Mesothelial cell of epicardium (in vitro differentiated cells): ENCODE measurements around the gene EXOC6. TPM values are rescaled to one million over a fixed set of nuclear protein-coding genes. Genes with fewer than 3 reads are reported as not detected.

Experiments used
- DNase-seq, 2 experiments: peaks; one replicate each; pipeline ENCODE4 v3.0.0; 2021; ENCODE audit warnings: low spot score in 2 of 2; ENCODE audit not compliant: unreplicated experiment in 2 of 2
- H3K27ac Mint-ChIP-seq: 2 replicates; pipeline ENCODE4 v1.8.0; 2021; ENCODE audit warnings: mixed read lengths
- H3K27me3 Mint-ChIP-seq: 2 replicates; pipeline ENCODE4 v1.8.0; 2021; ENCODE audit warnings: low read depth, mixed read lengths
- H3K36me3 Mint-ChIP-seq: 2 replicates; pipeline ENCODE4 v1.8.0; 2021; ENCODE audit warnings: mixed read lengths
- H3K4me1 Mint-ChIP-seq: 2 replicates; pipeline ENCODE4 v1.8.0; 2021; ENCODE audit warnings: mixed read lengths
- H3K4me3 Mint-ChIP-seq: 2 replicates; pipeline ENCODE4 v1.8.0; 2021; ENCODE audit warnings: mild to moderate bottlenecking, moderate library complexity, mixed read lengths
- H3K9me3 Mint-ChIP-seq: 2 replicates; pipeline ENCODE4 v1.8.0; 2021; ENCODE audit warnings: mixed read lengths
- CTCF ChIP-seq: fragments of 200-600 bp; sonication (generic); IDR thresholded peaks from one replicate; pipeline ENCODE4 v1.5.0; 2021; ENCODE audit warnings: antibody characterized with exemption; ENCODE audit not compliant: unreplicated experiment
- total RNA-seq: library from RNA; stranded (reverse); gene quantifications from 3 replicates; pipeline ENCODE4 v1.2.1, GENCODE V29; 2021

EXOC6 gene
- total RNA-seq = 11.3 to 12.1 TPM (median 11.6 TPM) in 3 replicates

GRCh38 chr10:92848441-92849233 is at the start of gene EXOC6:
EXOC6 (plus strand) TSS chr10:92848520; CDS start chr10:92848534, 14 bp downstream.
- Mint-ChIP-seq H3K9me3 (no peaks in the 10 kb centered on the region), H3K36me3 (no peaks in the 10 kb centered on the region), H3K27ac (peak within 1 kb of the TSS; percentile 76), H3K4me3 (peak within 1 kb of the TSS; percentile 87), H3K4me1 (peaks cover 20% of the 10 kb centered on the region), H3K27me3 (no peaks in the 10 kb centered on the region)
- no peak for TF ChIP-seq CTCF
- peak; percentile 68 to 83 for DNase-seq

- H3K4me1 Mint-ChIP-seq = no peaks in the 10 kb centered on the region
- TF ChIP-seq CTCF = no peak
- DNase-seq = no peak
- H3K36me3 Mint-ChIP-seq = peaks cover 3% of the 10 kb centered on the region
- no peak overlapping the region for H3K27ac Mint-ChIP-seq
- H3K4me3 Mint-ChIP-seq = no peak overlapping the region
- peaks cover 22% of the 10 kb centered on the region for H3K27me3 Mint-ChIP-seq
- peaks cover 25% of the 10 kb centered on the region for H3K9me3 Mint-ChIP-seq
Observed at GRCh38 chr10:92799568-92799967, 48.8 kb upstream of the EXOC6 start.

DNA sequence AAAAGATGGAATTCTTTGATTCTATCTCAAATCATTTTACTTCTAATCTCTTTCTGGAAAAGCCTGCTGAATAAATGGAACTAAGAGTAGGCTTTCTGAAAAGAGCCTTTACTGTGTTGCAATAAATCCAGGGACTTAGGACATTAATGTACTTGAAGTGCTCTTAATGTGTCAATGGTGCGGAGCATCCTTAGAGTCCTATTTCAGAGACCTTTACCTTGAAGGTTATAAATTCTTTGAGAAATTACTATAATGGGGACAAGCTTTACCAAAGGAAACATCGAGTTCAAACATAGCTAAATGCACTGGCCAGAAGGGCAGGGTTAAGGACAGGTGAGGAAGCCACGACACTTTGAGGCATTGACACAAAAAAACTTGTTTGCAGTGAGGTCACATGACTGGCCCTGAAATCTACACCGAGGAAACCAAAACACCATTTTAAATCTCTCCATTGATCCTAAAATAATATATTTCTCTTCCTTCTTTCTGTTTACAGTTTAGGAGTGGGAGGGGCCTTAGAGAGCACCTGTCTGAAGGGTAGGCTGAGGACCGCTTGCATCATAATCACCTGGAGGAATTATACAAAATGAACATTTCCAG is 48.1 kb upstream of the EXOC6 start:
- TF ChIP-seq CTCF = no peak
- Mint-ChIP-seq H3K4me1 (no peaks in the 10 kb centered on the region), H3K27me3 (peaks cover 21% of the 10 kb centered on the region), H3K4me3 (no peak overlapping the region), H3K9me3 (peaks cover 23% of the 10 kb centered on the region), H3K36me3 (peaks cover 3% of the 10 kb centered on the region), H3K27ac (no peak overlapping the region)
- DNase-seq = no peak

- no peak overlapping the region for H3K27ac Mint-ChIP-seq
- no peak for TF ChIP-seq CTCF
- H3K27me3 Mint-ChIP-seq = peaks cover 10% of the 10 kb centered on the region
- no peak overlapping the region for H3K4me3 Mint-ChIP-seq
- H3K4me1 Mint-ChIP-seq = no peaks in the 10 kb centered on the region
- peaks cover 6% of the 10 kb centered on the region for H3K9me3 Mint-ChIP-seq
- no peaks in the 10 kb centered on the region for H3K36me3 Mint-ChIP-seq
- DNase-seq = no peak
Observed at GRCh38 chr10:92801978-92802872, 46.1 kb upstream of the EXOC6 start.

- Mint-ChIP-seq H3K36me3 (no peaks in the 10 kb centered on the region), H3K4me1 (no peaks in the 10 kb centered on the region), H3K4me3 (no peak overlapping the region), H3K27ac (no peak overlapping the region), H3K27me3 (peaks cover 22% of the 10 kb centered on the region), H3K9me3 (no peaks in the 10 kb centered on the region)
- no peak for TF ChIP-seq CTCF
- no peak for DNase-seq
Observed at GRCh38 chr10:92809840-92810239, 38.5 kb upstream of the EXOC6 start.
